Body of pancreas (tissue), 4 donors: ENCODE measurements around the gene FAM83C. TPM values are rescaled to one million over a fixed set of nuclear protein-coding genes. Genes with fewer than 3 reads are reported as not detected.

ENCODE experiments used
- ATAC-seq: fragments of 150-250 bp; one replicate; pipeline ENCODE4 v1.9.1; 2016
- DNase-seq, 4 donors: peaks; one replicate each; pipeline ENCODE4 v3.0.0-alpha.2; 2019
- H3K27ac ChIP-seq, 4 donors: fragments of 200-600 bp; sonication (generic); 1 replicate in 3 of 4; 2 replicates in 1 of 4; pipeline versions ENCODE4 v1.5.1 to v1.6.1; 2016 to 2019; ENCODE audit warnings: mild to moderate bottlenecking in 1 of 4, mixed read lengths in 1 of 4, moderate library complexity in 1 of 4
- H3K27me3 ChIP-seq, 2 donors: fragments of 200-600 bp; sonication (generic); one replicate each; pipeline ENCODE4 v1.6.0; 2016; ENCODE audit warnings: mild to moderate bottlenecking in 1 of 2
- H3K36me3 ChIP-seq, 2 donors: fragments of 200-600 bp; sonication (generic); replicated peaks in 1 of 2; 2 replicates each; pipeline ENCODE4 v1.5.1; 2016; ENCODE audit warnings: low read depth in 2 of 2; ENCODE audit not compliant: insufficient read depth in 1 of 2
- H3K4me1 ChIP-seq: fragments of 200-600 bp; sonication (generic); one replicate; pipeline ENCODE4 v1.6.0; 2016
- H3K4me3 ChIP-seq, 2 donors: fragments of 200-600 bp; sonication (generic); 1 replicate in 1 of 2; 2 replicates in 1 of 2; pipeline ENCODE4 v1.5.1; 2016 to 2019
- H3K9me3 ChIP-seq, 3 donors: fragments of 200-600 bp; sonication (generic); 1 replicate in 2 of 3; 2 replicates in 1 of 3; pipeline ENCODE4 v1.5.1; 2016
- POLR2A ChIP-seq, 3 donors: fragments of 450-650 bp; IDR thresholded peaks; one replicate each; pipeline ENCODE4 v1.6.1; 2016; ENCODE audit warnings: antibody characterized with exemption in 3 of 3, mild to moderate bottlenecking in 2 of 3
- WGBS, 2 donors: methylation state at CpG; one replicate each; pipeline ENCODE4 v1.1.5; 2017; 5-methylcytosine and 5-hydroxymethylcytosine counted together
- intact Hi-C: fragments of 100-400 bp; cut with DNase I; formaldehyde crosslinking; loops from one replicate; pipeline ENCODE4 v1.15.1; 2023
- total RNA-seq, 2 donors: library from RNA; depleted of rRNA; stranded (reverse); fragments of >200 nt; gene quantifications; one replicate each; pipeline ENCODE4 v1.1.0, GENCODE V29; 2016
- TF ChIP-seq, protein P1 (sequence below), 7 experiments: fragments of 450-650 bp in 4 of 7; fragments of 200-600 bp in 3 of 7; sonication (generic) in 3 of 7; IDR thresholded peaks; one replicate each; pipeline ENCODE4 v1.5.1; 2016 to 2019; ENCODE audit warnings: antibody characterized with exemption in 7 of 7

Gene FAM83C
- total RNA-seq, 2 donors from 2014 or later = not detected

DNA sequence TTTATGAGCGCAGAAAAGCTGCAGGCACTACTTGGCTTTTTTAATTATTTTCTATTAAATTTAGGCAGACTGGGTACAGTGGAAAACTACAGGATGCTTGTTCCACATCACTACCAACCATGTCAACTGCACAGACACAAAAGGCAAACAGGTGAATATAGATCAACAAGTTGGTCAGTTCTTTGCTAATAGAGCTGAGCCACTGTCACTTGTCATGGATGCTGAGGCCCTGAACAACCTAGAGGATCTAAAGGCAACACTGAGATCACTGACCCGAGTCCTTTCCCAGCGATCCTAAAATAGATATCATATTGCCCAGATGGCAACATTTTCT lies 34.5 kb upstream of the FAM83C start:
- no peak overlapping the region for H3K4me3 ChIP-seq
- H3K4me1 ChIP-seq = peaks cover 11% of the 10 kb centered on the region
- H3K27me3 ChIP-seq = no peaks in the 10 kb centered on the region
- no peaks in the 10 kb centered on the region for H3K9me3 ChIP-seq
- peak overlapping the region in 1 of 4 donors; percentile 1 for H3K27ac ChIP-seq
- no peaks in the 10 kb centered on the region for H3K36me3 ChIP-seq
- ATAC-seq (no peak), DNase-seq (no peak)
- intact Hi-C loops = no loop called here
- TF ChIP-seq, protein P1, sequence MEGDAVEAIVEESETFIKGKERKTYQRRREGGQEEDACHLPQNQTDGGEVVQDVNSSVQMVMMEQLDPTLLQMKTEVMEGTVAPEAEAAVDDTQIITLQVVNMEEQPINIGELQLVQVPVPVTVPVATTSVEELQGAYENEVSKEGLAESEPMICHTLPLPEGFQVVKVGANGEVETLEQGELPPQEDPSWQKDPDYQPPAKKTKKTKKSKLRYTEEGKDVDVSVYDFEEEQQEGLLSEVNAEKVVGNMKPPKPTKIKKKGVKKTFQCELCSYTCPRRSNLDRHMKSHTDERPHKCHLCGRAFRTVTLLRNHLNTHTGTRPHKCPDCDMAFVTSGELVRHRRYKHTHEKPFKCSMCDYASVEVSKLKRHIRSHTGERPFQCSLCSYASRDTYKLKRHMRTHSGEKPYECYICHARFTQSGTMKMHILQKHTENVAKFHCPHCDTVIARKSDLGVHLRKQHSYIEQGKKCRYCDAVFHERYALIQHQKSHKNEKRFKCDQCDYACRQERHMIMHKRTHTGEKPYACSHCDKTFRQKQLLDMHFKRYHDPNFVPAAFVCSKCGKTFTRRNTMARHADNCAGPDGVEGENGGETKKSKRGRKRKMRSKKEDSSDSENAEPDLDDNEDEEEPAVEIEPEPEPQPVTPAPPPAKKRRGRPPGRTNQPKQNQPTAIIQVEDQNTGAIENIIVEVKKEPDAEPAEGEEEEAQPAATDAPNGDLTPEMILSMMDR (IDR thresholded peaks at IDR 0.05) = no peak
- no peak for TF ChIP-seq POLR2A (IDR thresholded peaks at IDR 0.05)
- 87 to 91% methylated on average over 3 of the region's 3 CpGs for WGBS, 2 donors

DNA sequence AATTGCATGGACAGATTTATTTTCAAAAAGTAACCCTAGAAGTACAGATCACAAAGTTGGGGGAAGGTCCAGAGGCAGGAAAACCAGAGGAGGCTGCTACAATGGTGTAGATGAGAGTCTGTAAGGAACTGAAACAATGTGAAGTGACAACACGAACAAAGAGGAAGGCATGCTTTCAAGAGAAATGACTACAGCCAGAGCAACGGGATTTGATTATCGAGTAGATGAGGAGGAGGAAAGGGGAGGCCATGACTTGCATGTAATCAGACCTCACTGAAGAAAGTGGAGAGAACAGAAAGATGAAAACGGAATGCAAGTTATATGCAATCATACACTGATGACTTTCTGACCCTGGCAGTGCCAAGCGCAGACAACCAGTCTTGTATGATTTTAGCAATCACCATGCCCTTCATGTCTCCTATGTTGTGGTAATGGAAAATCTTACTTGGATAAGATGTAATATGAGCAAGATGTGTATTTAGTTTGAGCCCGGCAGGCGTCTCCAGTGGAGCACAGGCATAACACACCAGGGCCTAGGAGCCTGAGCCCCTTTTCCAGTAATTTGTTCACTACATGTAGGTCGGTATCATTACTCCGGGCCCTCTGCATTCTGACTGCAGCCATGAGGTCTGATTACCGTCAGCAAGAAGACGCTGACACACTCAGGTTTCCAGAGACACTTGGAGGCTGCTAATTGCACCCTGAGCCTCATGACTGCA lies 34.0 kb upstream of the FAM83C start:
- Histone ChIP-seq H3K4me1 (peaks cover 11% of the 10 kb centered on the region), H3K4me3 (no peak overlapping the region), H3K9me3 (no peaks in the 10 kb centered on the region), H3K27ac (no peak overlapping the region), H3K36me3 (no peaks in the 10 kb centered on the region), H3K27me3 (no peaks in the 10 kb centered on the region)
- no peak for DNase-seq
- whole genome bisulfite sequencing, 2 donors = 80 to 89% methylated on average over 11 of the region's 11 CpGs
- intact Hi-C loops = no loop called here
- no peak for TF ChIP-seq POLR2A (IDR thresholded peaks at IDR 0.05)
- TF ChIP-seq, protein P1 (IDR thresholded peaks at IDR 0.05) = no peak
- ATAC-seq = no peak

DNA sequence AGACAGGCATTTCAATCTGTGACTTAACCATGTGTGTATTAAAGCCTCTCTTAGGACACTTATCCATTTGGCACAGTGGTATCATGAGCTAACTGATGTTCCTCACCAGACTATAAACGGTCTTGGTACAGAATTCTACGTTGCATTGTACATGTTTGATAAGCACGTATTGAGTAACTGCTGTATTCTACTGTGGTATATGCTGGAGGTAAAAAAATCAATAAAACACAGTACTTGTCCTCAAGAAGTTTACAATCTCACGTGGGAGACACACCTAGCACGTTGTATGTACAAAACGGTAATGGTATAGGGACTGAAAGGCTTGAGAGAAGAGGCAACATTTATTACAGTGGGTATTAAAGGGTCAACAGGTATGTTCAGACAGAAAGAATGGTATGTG lies 33.2 kb upstream of the FAM83C start:
- intact Hi-C loops = no loop called here
- TF ChIP-seq POLR2A (IDR thresholded peaks at IDR 0.05) = no peak
- TF ChIP-seq, protein P1 (IDR thresholded peaks at IDR 0.05) = no peak
- 72 to 86% methylated on average over 6 of the region's 6 CpGs for WGBS, 2 donors
- H3K4me1 ChIP-seq = peaks cover 11% of the 10 kb centered on the region
- H3K36me3 ChIP-seq = no peaks in the 10 kb centered on the region
- no peaks in the 10 kb centered on the region for H3K27me3 ChIP-seq
- H3K27ac ChIP-seq = no peak overlapping the region
- H3K9me3 ChIP-seq = no peaks in the 10 kb centered on the region
- ATAC-seq (no peak), DNase-seq (no peak)
- no peak overlapping the region for H3K4me3 ChIP-seq

DNA sequence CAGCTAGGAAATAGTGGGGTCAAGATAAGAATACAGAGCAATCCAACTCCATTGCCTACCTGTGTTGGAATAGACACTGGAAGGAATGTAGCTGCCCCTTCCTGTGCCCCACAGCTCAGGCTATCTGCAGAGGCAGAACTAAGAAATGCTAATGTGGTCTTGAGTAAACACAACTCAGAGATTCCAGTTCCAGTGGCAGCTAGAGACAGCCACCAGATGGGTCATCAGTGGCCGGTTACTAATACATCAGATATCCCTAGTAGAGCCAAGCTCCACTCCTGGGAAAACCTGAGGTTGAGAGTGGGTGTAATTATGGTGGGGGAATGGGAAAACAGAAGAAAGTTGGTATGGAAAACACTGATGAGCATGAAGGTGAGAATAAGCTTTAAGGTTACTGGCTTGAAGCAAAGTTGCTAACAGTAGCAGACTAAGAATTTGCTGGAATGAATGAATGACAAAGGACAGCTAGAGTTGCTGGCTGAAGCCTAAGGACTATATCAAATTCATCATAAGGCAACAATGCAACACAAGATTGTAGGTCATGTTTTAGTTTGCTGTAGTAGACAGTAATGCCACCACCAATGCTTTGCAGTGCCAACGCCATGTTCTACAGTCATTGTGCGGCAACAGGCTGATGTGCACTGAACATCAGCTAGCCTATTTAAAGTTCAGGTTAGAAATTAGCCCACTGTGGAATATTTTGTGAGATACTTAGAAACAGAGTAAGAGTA lies 28.3 kb upstream of the FAM83C start:
- no peaks in the 10 kb centered on the region for H3K9me3 ChIP-seq
- TF ChIP-seq POLR2A (IDR thresholded peaks at IDR 0.05) = no peak
- TF ChIP-seq, protein P1 (IDR thresholded peaks at IDR 0.05) = no peak
- H3K27ac ChIP-seq = no peak overlapping the region
- intact Hi-C loops = no loop called here
- DNase-seq (no peak), ATAC-seq (no peak)
- H3K4me1 ChIP-seq = peaks cover 17% of the 10 kb centered on the region
- no peaks in the 10 kb centered on the region for H3K27me3 ChIP-seq
- WGBS, 2 donors = 87 to 90% methylated on average over 3 of the region's 3 CpGs
- H3K4me3 ChIP-seq = no peak overlapping the region
- no peaks in the 10 kb centered on the region for H3K36me3 ChIP-seq

DNA sequence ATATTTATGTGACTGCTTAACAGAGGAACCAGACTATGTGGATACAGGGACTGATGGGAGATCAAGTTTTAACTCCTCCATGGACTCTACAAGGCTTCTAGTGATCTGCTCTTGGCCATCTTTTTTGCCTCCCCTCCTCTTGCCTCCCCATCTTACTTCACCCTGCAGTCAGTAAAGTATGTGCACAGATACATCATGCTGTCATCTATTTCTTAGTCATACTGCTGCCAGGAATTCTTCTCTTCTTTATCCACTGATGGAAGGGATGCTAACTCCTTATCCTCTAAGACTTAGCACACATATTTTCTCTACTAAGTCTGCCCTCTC lies 27.6 kb upstream of the FAM83C start:
- H3K36me3 ChIP-seq = no peaks in the 10 kb centered on the region
- no peak for ATAC-seq
- TF ChIP-seq, protein P1 (IDR thresholded peaks at IDR 0.05) = no peak
- TF ChIP-seq POLR2A (IDR thresholded peaks at IDR 0.05) = no peak
- intact Hi-C loops = no loop called here
- H3K9me3 ChIP-seq = no peaks in the 10 kb centered on the region
- no peak for DNase-seq
- no peak overlapping the region for H3K4me3 ChIP-seq
- H3K27ac ChIP-seq = peak overlapping the region in 1 of 4 donors; percentile 63
- no peaks in the 10 kb centered on the region for H3K27me3 ChIP-seq
- H3K4me1 ChIP-seq = peaks cover 17% of the 10 kb centered on the region
